CD4-positive, alpha-beta T cell treated with Interleukin-2 at 100 ng/mL for 4 hours (primary cell): Measurements from ENCODE around the gene WFDC8.

ENCODE experiments used
- DNase-seq: peaks from one replicate; pipeline ENCODE4 v3.0.0-alpha.2; 2020; ENCODE audit warnings: low spot score

WFDC8 gene

GRCh38 chr20:45548410-45548809 lies 30.7 kb downstream of the WFDC8 start:
- no peak for DNase-seq

DNA sequence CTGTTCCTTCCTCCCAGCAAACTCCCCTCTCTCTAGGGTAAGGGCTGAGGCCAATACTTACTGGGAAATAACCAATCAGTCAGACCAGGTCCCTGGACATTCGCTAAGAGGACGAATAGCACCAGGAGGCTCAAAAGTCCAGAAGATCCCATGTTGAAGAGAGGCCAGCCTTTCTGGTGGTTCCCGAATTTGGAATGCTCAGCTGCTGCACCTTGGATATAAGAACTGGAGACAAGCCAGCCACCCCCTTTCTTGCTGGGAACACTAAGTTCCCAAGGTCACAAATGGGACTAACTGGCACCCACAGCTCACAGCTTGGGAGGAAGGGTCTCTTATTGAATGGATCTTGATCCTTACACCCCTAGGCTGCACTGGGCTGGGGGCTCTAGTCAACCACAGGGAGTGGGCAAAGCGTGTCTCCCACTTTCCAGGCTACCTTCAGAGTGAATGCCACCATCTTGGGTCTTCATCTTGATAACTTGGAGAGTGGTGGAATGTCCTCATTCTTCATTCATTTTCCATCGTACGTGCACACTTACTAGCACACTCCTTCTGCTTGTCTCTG lies 31.8 kb downstream of the WFDC8 start, which contains the start of gene EPPIN:
EPPIN (minus strand) TSS at position 196 of the 565 bp plus-strand sequence; CDS start at position 152, 44 bp downstream.
- no peak for DNase-seq

GRCh38 chr20:45545754-45546453 lies 33.2 kb downstream of the WFDC8 start:
- DNase-seq = no peak

DNA sequence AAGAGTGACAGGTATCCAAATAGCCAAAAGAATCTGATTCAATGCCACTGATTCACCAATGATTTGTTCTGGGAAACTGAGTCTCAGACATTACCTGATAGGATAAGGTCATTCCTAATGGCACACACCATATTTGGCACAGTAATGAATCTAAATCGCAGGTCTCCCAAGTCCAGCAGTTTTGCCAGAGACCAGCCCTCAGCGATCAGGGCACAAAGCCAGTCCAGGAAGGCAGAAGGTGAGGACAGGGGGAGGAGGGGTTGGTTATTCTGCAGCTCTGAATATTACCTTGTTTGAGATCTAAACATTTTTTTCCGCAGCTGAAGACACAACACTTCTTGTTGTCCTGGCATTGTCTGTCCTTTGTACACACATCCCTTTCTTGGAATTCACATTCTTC lies 33.7 kb downstream of the WFDC8 start:
- DNase-seq = no peak

GRCh38 chr20:45539382-45539781 lies 39.7 kb downstream of the WFDC8 start, which contains the start of gene WFDC6:
WFDC6 (minus strand) TSS chr20:45539482; CDS start chr20:45539407, 75 bp downstream.
- no peak for DNase-seq

DNA sequence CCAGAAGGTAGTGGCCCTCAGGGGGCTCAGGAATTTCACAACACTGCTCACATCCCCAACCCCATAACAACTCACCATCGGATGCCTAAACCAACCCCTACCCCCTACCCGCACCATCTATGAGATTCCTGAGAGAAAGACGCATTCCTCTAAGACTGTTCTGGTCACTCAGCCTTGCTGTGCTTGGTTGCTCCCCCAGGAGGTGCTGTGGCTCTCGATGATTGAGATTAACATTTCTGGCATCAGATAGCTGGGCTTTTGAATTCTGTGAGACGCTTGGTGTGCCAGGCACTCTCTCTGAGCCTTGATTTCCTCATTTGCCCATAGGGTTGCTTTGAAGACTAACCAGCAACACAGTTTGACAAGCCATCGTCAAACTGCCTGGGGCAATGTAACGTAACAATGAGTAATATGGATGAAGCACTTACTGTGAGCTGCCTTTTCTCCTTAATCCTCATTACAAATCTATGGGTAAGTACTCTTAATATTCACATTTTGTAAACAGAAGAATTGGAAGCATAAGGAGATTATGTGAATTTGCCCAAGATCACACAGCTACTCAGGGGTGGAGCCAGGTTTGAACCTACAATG lies 40.8 kb downstream of the WFDC8 start:
- DNase-seq = no peak

DNA sequence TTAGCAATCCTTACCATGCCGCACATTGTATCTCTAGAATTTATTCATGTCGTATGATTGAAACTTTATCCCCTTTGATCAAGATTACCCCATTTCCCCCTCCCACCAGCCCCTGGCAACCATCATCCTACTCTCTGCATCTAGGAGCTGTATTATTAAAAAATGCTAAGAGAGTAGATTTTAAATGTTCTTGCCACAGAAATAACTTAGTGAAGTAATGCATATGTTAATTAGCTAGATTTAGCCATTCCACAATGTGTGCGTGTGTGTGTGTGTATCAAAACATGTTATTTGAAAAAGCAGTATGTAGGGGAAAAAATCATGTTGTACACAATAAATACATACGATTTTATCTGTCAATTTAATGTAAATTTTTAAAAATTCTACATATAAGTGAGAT lies 51.8 kb downstream of the WFDC8 start:
- DNase-seq = no peak

GRCh38 chr20:45523821-45524220 lies 55.3 kb downstream of the WFDC8 start:
- no peak for DNase-seq

DNA sequence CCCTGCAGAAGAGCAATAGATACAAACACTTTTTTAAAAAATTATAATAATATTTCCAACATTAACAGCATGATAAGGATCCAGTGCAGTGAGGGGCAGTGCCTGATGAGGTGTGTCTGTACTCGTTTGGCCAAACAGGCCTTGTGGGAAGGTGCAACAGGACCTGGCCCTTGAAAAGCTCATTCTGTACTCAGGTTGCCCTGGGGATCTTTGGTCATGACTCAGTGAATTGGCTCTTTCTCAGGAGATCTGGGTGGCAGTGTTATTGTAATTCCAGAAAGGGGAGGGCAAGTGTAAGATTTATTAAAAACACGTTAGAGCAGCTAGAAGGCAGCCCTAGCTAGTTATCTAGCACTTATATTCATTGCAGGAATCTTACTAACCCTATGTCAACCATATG lies 60.8 kb downstream of the WFDC8 start:
- DNase-seq = no peak

DNA sequence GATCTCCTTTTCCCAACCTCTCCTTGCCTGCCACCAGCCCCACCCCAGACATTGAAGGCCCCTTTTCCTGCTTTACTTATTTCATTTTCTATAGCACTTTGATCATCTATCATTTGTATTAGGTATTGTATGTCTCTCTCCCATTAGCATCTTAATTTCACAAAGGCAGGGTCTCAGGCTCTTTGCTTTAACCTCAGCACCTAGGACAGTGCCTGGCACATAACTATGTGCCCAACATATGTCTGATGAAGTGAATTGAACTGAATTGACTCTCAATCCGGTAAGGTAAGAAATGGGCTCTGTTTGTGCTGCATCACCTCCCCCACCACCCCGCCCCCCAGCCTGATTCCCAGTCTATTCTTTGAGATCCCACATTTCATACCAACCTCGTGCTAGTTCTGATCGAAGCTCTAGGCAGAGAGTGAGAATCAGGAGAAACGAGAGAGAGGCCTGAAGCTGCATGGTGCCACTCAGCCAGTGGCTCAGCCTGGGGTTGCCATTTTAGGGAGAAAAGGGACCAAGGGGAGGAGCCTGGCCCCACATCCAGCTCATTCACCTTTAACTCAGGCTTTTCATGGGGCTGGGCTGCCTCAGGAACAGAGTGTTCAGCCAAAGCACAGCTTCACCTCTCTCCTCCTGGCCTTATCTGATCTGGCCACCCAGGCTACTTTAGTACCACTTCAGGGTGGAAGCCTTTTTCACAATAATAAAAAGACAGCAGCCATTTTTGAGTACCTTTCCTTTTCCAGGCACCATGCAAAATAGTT lies 63.8 kb downstream of the WFDC8 start, which contains the start of gene SPINT3:
SPINT3 (minus strand) TSS at position 476 of the 767 bp plus-strand sequence; CDS start at position 462, 14 bp downstream.
- no peak for DNase-seq

- no peak for DNase-seq
These were observed 68.7 kb downstream of the WFDC8 start for GRCh38 chr20:45510242-45510862.

GRCh38 chr20:45509091-45509490 lies 70.0 kb downstream of the WFDC8 start:
- DNase-seq = no peak

DNA sequence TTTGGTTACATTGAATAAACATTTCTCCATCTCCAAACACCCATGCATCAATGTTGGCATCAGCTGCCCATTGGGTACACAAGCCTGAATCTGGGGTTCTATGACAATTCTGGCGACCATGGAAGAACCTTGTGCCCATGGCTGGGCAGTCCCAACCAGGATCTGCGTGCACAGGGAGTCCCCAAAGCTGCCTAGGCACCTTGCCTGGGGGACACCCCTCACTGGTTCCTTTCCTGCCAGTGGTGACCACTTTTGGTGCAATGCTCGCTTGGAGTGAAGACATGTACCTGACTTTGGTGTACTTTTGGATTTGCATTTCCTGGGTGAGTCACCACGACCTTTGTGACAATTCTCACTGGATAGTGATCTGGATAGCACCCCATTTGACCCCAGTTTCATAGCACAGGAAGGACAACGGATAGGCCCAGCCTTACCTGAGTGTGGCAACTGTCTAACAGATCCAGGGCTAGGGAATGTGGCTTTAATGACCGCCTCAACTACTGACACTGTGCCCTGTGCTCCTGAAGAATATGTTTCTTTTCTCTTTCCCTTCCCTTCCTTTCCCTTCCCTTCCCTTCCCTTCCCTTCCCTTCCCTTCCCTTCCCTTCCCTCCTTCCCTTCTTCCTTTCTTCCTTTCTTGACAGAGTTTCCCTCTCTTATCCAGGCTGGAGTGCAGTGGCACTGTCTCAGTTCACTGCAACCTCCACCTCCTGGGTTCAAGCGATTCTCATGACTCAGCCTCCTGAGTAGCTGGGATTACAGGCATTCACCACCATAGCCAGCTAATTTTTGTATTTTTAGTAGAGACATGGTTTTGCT lies 70.8 kb downstream of the WFDC8 start:
- no peak for DNase-seq

- DNase-seq = no peak
These were observed 71.9 kb downstream of the WFDC8 start for GRCh38 chr20:45507011-45507820.

- DNase-seq = no peak
These were observed 72.7 kb downstream of the WFDC8 start for GRCh38 chr20:45506398-45506797.

DNA sequence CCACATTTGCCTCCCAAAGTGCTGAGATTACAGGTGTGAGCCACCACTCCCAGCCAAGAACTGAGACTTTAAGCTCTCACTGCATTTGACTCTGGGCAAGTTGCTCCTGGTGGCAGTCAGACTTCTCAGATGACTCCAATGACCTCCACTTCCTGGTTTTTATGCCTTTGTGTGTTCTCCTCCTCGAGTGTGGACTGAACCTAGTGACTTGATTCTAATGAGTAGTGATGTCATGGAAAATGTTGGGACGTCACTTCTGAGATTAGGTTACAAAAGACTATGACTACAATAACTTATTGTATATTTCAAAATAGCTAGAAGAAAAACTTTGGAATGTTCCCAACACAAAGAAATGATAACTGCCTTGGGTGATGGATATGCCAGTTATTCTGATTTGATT lies 75.7 kb downstream of the WFDC8 start:
- no peak for DNase-seq

GRCh38 chr20:45502561-45502960 lies 76.5 kb downstream of the WFDC8 start:
- DNase-seq = no peak
